Ovary (tissue), 9 donors: ENCODE data around the gene DENND4B. TPM values are rescaled to one million over a fixed set of nuclear protein-coding genes. Genes with fewer than 3 reads are reported as not detected.
A peak's percentile ranks its signal among the peaks of the same experiment; 100 is the strongest.
"Not testable (repeated sequence)": the region's sequence is repeated elsewhere in the genome, so short reads cannot be mapped to it uniquely, and the experiment has no call there.

Experiments used
- DNase-seq, 5 donors: peaks; one replicate each; pipeline ENCODE4 v3.0.0-alpha.2; 2019 to 2020
- H3K27ac ChIP-seq, 2 donors: fragments of 200-600 bp; one replicate each; pipeline versions ENCODE4 v1.5.1 to v1.8.0; 2019 to 2022
- H3K27me3 ChIP-seq: fragments of 200-600 bp; one replicate; pipeline ENCODE4 v1.8.0; 2022
- H3K36me3 ChIP-seq: fragments of 200-600 bp; sonication (generic); one replicate; pipeline ENCODE4 v1.5.1; 2019
- H3K4me1 ChIP-seq: one replicate; pipeline ENCODE4 v1.8.1; 2013; ENCODE audit warnings: mild to moderate bottlenecking, moderate library complexity; ENCODE audit not compliant: insufficient read depth
- H3K4me3 ChIP-seq: fragments of 200-600 bp; sonication (generic); one replicate; pipeline ENCODE4 v1.5.1; 2017
- H3K9me3 ChIP-seq, 2 donors: fragments of 200-600 bp in 1 of 2; sonication (generic) in 1 of 2; one replicate each; pipeline versions ENCODE4 v1.5.1 to v1.8.1; 2013 to 2019; ENCODE audit warnings: mild to moderate bottlenecking in 1 of 2, moderate library complexity in 1 of 2
- CTCF ChIP-seq, 3 donors: fragments of 450-650 bp in 2 of 3; fragments of 200-600 bp in 1 of 3; IDR thresholded peaks; one replicate each; pipeline versions ENCODE4 v1.5.1 to v1.8.0; 2016 to 2022; ENCODE audit warnings: antibody characterized with exemption in 3 of 3, mild to moderate bottlenecking in 1 of 3
- EP300 ChIP-seq: sonication (generic); formaldehyde crosslinking; IDR thresholded peaks from one replicate; pipeline ENCODE4 v1.6.1; 2017; ENCODE audit warnings: antibody characterized with exemption
- POLR2A ChIP-seq: fragments of 450-650 bp; IDR thresholded peaks from one replicate; pipeline ENCODE4 v1.6.1; 2017; ENCODE audit warnings: antibody characterized with exemption, mild to moderate bottlenecking, moderate library complexity
- WGBS, 3 donors: extraction: QIAGEN DNeasy Blood & Tissue Kit in 1 of 3; methylation state at CpG; one replicate each; pipeline versions ENCODE4 v1.1.5 to v1.1.7; 2013 to 2017; 5-methylcytosine and 5-hydroxymethylcytosine counted together
- intact Hi-C, 4 donors: fragments of 100-400 bp; cut with DNase I; formaldehyde crosslinking; loops; one replicate each; pipeline versions ENCODE4 v1.11.0 to v1.15.1; 2022 to 2023
- polyA plus RNA-seq, 2 donors: library from polyadenylated mRNA; stranded (reverse); fragments of 200-250 nt in 1 of 2; fragments of 350-450 nt in 1 of 2; fragmentation: Illumina TruSeq in 1 of 2; extraction: RNeasy Lipid Tissue Mini Kit (QIAGEN cat#74804) in 1 of 2; gene quantifications; one replicate each; pipeline ENCODE4 v1.2.3, GENCODE V29; 2013 to 2014
- total RNA-seq, 7 donors: library from RNA; depleted of rRNA in 2 of 7; stranded (reverse); fragments of >200 nt in 2 of 7; fragmentation: NEBNext Ultra II Directional in 3 of 7; extraction: Animal tissue kit (Norgen Biotek cat#: 25700) in 3 of 7; gene quantifications; one replicate each; pipeline versions ENCODE4 v1.1.0 to v1.2.4, GENCODE V29; 2016 to 2023
- donor health status: DM: no; HTN: no; CAD: no; lungs with moderate emphysema.
- donor health status: DM: no; HTN: no; CAD: no.
- donor health status: Bipolar disorder and iron deficiency.
- donor health status: DM: yes; HTN: yes; CAD: no.
- donor health status: DM: no; HTN: no; CAD: no.
- donor health status: DM: yes; HTN: yes; CAD: no.

Gene DENND4B
- total and polyA plus RNA-seq, 9 donors: 20.9 to 83.1 (median 42.1) TPM

GRCh38 chr1:153919876-153920852 lies 26.4 kb downstream of the DENND4B start:
- H3K27me3 ChIP-seq: no peaks in the 10 kb centered on the region
- 38 to 48% (median 38%) methylated on average over 4 of the region's 4 CpGs for WGBS, 3 donors
- H3K36me3 ChIP-seq: no peaks in the 10 kb centered on the region
- TF ChIP-seq CTCF (IDR thresholded peaks at IDR 0.05) (no peak), POLR2A (no peak), EP300 (no peak)
- H3K4me1 ChIP-seq: peaks cover 1% of the 10 kb centered on the region
- H3K4me3 ChIP-seq: no peak overlapping the region
- no peaks in the 10 kb centered on the region for H3K9me3 ChIP-seq
- DNase-seq: peak in 1 of 5 donors; percentile 11
- no peak overlapping the region for H3K27ac ChIP-seq
- intact Hi-C loops: no loop called here

- 77 to 84% (median 79%) methylated on average over 4 of the region's 4 CpGs for WGBS, 3 donors
- intact Hi-C loops: no loop called here
- TF ChIP-seq CTCF (IDR thresholded peaks at IDR 0.05): no peak
- TF ChIP-seq POLR2A: no peak
- no peak for TF ChIP-seq EP300
- H3K36me3 ChIP-seq: no peaks in the 10 kb centered on the region
- H3K27me3 ChIP-seq: no peaks in the 10 kb centered on the region
- no peak for DNase-seq
- H3K9me3 ChIP-seq: no peaks in the 10 kb centered on the region
- peaks cover 4% of the 10 kb centered on the region for H3K4me1 ChIP-seq
- H3K27ac ChIP-seq: no peak overlapping the region
- H3K4me3 ChIP-seq: no peak overlapping the region
These were observed 30.2 kb downstream of the DENND4B start for GRCh38 chr1:153916297-153916696.

- Histone ChIP-seq H3K9me3 (no peaks in the 10 kb centered on the region), H3K36me3 (no peaks in the 10 kb centered on the region), H3K27ac (no peak overlapping the region), H3K4me1 (peaks cover 4% of the 10 kb centered on the region), H3K27me3 (no peaks in the 10 kb centered on the region), H3K4me3 (no peak overlapping the region)
- DNase-seq: no peak
- 66 to 71% (median 67%) methylated on average over 2 of the region's 2 CpGs for WGBS, 3 donors
- intact Hi-C loops: no loop called here
- no peak for TF ChIP-seq CTCF (IDR thresholded peaks at IDR 0.05)
- no peak for TF ChIP-seq POLR2A
- TF ChIP-seq EP300: no peak
These were observed 34.2 kb downstream of the DENND4B start for GRCh38 chr1:153912349-153912748.

- H3K27me3 ChIP-seq, H3K4me3 ChIP-seq, H3K4me1 ChIP-seq, H3K27ac ChIP-seq, DNase-seq, H3K36me3 ChIP-seq, H3K9me3 ChIP-seq, intact Hi-C loops: not testable (repeated sequence)
- 79 to 85% (median 84%) methylated on average over 6 of the region's 6 CpGs for WGBS, 3 donors
These were observed 36.0 kb downstream of the DENND4B start for GRCh38 chr1:153910560-153910959.

- Histone ChIP-seq H3K36me3 (no peaks in the 10 kb centered on the region), H3K4me3 (no peak overlapping the region), H3K27me3 (no peaks in the 10 kb centered on the region), H3K27ac (no peak overlapping the region), H3K9me3 (no peaks in the 10 kb centered on the region), H3K4me1 (no peaks in the 10 kb centered on the region)
- TF ChIP-seq EP300 (no peak), CTCF (IDR thresholded peaks at IDR 0.05) (no peak), POLR2A (no peak)
- intact Hi-C loops: no loop called here
- WGBS, 3 donors: 89 to 94% (median 93%) methylated on average over 6 of the region's 6 CpGs
- DNase-seq: no peak
These were observed 38.4 kb downstream of the DENND4B start for GRCh38 chr1:153908071-153908470.
